ENCODE measurements around the gene IQSEC3. TPM values are rescaled to one million over a fixed set of nuclear protein-coding genes. Genes with fewer than 3 reads are reported as not detected.

Gene IQSEC3
- total RNA-seq, 1 experiment from 2014 or later, result not detected

GRCh38 chr12:195156-195555 is 128.6 kb downstream of the IQSEC3 start:
- Histone ChIP-seq H3K27me3 (ENCODE audit: control insufficient read depth, insufficient read depth, low read length) (no peaks in the 10 kb centered on the region), H3K4me3 (ENCODE audit: low read depth in 2 of 2, low read length in 2 of 2) (no peak overlapping the region), H3K9me3 (ENCODE audit: control insufficient read depth, insufficient read depth, low read depth, low read length) (no peaks in the 10 kb centered on the region), H3K4me1 (ENCODE audit: control insufficient read depth, insufficient read depth, low read length) (no peaks in the 10 kb centered on the region), H3K27ac (ENCODE audit: low read length) (no peak overlapping the region), H3K36me3 (ENCODE audit: control insufficient read depth, insufficient read depth, low read length) (no peaks in the 10 kb centered on the region)
- in situ Hi-C loops (cut with HindIII; ENCODE audit: low pct_unique_long_range_greater_than_20kb, low sequenced_read_pairs), result no loop called here
- CTCF ChIA-PET, result interaction anchor here (0.6 kb wide), 1 partner anchor 24 kb away, joined by 3 read pairs; no protein-coding TSS in a partner anchor
- intact Hi-C loops (cut with micrococcal nuclease; ENCODE audit: unreplicated experiment), result no loop called here
- POLR2A ChIA-PET, result no interaction called here
- no TSS peak for BruUV-seq (replicated peaks)
- ATAC-seq, result no peak
- TF ChIP-seq TCF7L2 (IDR thresholded peaks at IDR 0.05; ENCODE audit: low read depth, low read length), result no peak
- no peak for TF ChIP-seq SIN3A (IDR thresholded peaks at IDR 0.05; ENCODE audit: borderline replicate concordance, insufficient read depth, low read depth, low read length)
- TF ChIP-seq CTCF (IDR thresholded peaks at IDR 0.05), result no peak
- no peak for DNase-seq (ENCODE audit: low read depth, low spot score)

- in situ Hi-C loops (cut with HindIII; ENCODE audit: low pct_unique_long_range_greater_than_20kb, low sequenced_read_pairs) (no loop called here), intact Hi-C loops (cut with micrococcal nuclease; ENCODE audit: unreplicated experiment) (no loop called here)
- ChIA-PET POLR2A (no interaction called here), CTCF (no interaction called here)
- no peaks in the 10 kb centered on the region for H3K36me3 ChIP-seq (ENCODE audit: control insufficient read depth, insufficient read depth, low read length)
- no peak overlapping the region for H3K27ac ChIP-seq (ENCODE audit: low read length)
- DNase-seq (ENCODE audit: low read depth, low spot score) (no peak), ATAC-seq (no peak)
- no peak for TF ChIP-seq CTCF (IDR thresholded peaks at IDR 0.05)
- TF ChIP-seq REST (IDR thresholded peaks at IDR 0.05; ENCODE audit: insufficient read depth in 1 of 2, low read depth in 2 of 2, low read length in 1 of 2), result no peak
- no peak for TF ChIP-seq SIN3A (IDR thresholded peaks at IDR 0.05; ENCODE audit: borderline replicate concordance, insufficient read depth, low read depth, low read length)
- no peak for TF ChIP-seq POLR2AphosphoS5 (IDR thresholded peaks at IDR 0.05; ENCODE audit: low read depth, low read length)
- TF ChIP-seq TCF7L2 (IDR thresholded peaks at IDR 0.05; ENCODE audit: low read depth, low read length), result no peak
- no peaks in the 10 kb centered on the region for H3K27me3 ChIP-seq (ENCODE audit: control insufficient read depth, insufficient read depth, low read length)
- H3K9me3 ChIP-seq (ENCODE audit: control insufficient read depth, insufficient read depth, low read depth, low read length), result no peaks in the 10 kb centered on the region
- H3K4me3 ChIP-seq (ENCODE audit: low read depth in 2 of 2, low read length in 2 of 2), result no peak overlapping the region
- no peaks in the 10 kb centered on the region for H3K4me1 ChIP-seq (ENCODE audit: control insufficient read depth, insufficient read depth, low read length)
- no TSS peak for BruUV-seq (replicated peaks)
Observed at GRCh38 chr12:195951-196350, 129.4 kb downstream of the IQSEC3 start.
